ENCODE results near the gene CEP68.
"Not testable (repeated sequence)": the region's sequence is repeated elsewhere in the genome, so short reads cannot be mapped to it uniquely, and the experiment has no call there.

CEP68 gene

DNA sequence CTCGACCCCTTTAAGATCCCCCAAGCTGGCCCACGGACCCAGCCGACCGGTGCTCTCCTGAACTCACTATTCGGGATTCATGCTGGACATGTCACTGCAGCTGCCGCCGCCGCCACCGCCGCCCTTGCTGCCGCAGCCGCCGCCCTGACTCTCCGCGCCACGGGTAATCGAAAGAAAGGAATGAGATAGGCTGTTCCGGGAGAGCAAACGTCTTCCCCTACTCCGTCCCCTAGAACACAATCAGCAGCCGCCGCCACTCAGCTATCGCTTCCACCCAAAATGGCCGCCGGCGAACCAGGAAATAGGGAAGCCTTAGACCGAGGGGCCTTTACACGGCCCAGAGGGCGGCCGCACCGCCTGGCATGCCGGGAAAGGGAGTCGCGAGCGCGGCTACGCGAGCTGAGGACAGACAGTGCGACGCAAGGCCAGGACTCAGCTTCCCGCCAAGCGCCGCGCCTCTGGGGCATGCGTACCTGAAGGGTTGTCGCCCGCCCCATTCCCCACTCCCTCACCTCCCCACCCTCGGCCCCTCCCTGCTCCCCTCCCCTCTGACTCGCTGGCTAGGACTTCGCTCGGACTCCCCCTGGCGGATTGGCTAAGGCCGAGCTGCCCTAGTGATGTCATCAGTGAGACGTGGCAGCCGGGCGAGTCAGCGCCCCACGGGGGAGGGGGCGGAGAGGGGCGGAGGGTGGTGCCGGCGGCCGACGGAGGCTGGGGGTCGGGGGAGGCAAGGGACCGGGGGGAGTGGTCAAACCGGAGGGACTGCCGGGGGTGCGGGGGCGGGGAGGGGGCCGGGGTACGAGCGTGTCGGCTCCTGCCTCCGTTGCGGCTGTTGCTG lies 73.8 kb downstream of the CEP68 start, which contains the start of gene RAB1A:
Gene RAB1A (minus strand): TSS at position 281 of the 838 bp plus-strand sequence. CDS start 191 bp downstream, at position 90.
- DNase-seq (ENCODE audit: low read depth in 2 of 2): peak; percentile 99

DNA sequence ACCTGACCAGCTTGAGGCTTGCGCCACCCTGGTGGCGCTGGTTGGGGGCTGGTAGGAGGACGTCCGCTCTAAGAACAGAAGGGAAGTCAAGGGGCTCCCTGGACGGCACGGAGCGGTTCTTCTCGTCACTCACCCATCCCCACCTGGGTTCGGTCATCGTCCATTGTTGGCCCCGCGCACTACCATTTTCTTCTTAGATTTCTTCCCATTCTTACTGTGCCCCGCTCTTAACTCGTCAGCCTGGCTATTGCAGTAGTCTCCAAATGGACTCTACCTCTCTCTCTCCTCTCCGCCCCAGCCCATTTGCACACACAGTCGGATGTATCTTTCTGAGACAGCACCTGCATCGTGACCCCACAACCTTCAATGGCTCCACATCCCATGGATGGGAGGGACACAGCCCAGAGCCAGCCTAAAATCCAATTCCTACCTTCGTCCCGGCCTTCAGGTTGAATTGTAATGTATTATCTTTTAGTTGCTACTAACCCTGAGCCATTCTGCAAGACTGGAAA lies 74.5 kb downstream of the CEP68 start:
- DNase-seq (ENCODE audit: low read depth in 2 of 2): peak in 1 of 2 donors; percentile 7

DNA sequence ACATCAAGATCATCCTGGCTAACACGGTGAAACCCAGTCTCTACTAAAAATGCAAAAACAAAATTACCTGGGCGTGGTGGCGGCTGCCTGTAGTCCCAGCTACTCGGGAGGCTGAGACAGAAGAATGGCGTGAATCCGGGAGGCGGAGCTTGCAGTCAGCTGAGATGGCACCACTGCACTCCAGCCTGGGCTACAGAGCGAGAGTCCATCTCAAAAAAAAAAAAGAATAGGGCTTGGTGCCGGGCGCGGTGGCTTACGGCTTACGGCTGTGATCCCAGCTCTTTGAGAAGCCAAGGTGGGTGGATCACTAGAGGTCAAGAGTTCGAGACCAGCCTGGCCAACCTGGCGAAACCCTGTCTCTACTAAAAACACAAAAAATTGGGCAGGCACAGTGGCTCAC lies 76.7 kb downstream of the CEP68 start:
- DNase-seq (ENCODE audit: low read depth in 2 of 2): not testable (repeated sequence)

DNA sequence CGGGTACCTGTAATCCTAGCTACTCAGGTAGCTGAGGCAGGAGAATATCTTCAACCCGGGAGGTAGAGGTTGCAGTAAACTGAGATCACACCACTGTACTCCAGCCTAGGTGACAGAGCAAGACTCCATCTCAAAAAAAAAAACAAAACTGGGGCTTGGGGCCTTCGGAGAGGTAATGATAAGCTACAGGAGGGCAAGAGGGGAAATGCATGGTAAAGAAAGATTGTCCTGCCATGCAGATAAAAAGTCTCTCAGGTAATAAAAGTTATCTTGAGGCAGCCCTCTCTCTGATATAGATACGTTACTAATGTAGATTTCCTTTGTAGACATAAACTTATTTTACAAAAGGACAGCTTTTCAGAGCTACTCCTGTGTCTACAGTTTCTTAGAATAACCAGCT lies 77.4 kb downstream of the CEP68 start:
- no peak for DNase-seq (ENCODE audit: low read depth in 2 of 2)

DNA sequence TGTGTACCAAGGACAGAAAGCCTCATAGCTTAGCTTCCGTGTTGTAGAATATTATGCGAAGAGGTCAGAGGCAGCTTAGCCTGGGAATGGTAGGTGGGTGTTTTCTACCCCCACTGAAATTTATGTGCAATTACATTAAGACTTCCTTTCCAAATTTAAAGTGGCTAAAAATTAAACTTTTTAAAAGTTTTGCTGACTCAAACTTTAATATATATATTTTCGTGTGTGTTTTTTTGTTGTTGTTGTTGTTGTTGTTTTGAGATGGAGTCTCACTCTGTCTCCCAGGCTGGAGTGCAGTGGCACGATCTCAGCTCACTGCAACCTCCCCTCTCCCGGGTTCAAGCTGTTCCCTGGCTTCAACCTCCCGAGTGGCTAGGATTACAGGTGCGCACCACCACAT lies 77.9 kb downstream of the CEP68 start:
- no peak for DNase-seq (ENCODE audit: low read depth in 2 of 2)

DNA sequence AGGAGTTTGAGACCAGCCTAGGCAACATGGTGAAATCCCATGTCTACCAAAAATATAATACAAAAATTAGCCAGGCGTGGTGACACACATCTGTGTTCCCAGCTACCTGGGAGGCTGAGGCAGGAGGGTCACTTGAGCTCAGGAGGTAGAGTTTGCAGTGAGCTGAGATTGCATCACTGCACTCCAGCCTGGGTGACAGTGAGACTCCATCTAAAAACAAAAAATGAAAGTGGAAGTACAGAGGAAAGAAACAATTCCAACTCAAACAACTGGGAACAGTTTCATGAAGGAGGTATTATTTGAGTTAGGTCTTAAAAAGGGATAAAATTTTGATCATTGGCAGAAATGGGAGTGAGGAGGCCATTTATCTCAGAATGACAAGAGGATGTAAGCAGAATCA lies 80.0 kb downstream of the CEP68 start:
- DNase-seq (ENCODE audit: low read depth in 2 of 2): no peak

All from stimulated activated CD4-positive, alpha-beta T cell treated with anti-CD3 and anti-CD28 coated beads, Interleukin-15, amount 100 ng/mL, for 48 hours (primary cell).